Stimulated activated CD8-positive, alpha-beta memory T cell treated with anti-CD3 and anti-CD28 coated beads, Interleukin-15, amount 100 ng/mL, for 1 hour (primary cell): Measurements from ENCODE around the gene SCAMP5.

Source experiments
- DNase-seq: peaks from one replicate; pipeline ENCODE4 v3.0.0-alpha.2; 2020; ENCODE audit warnings: low read depth

Gene SCAMP5

GRCh38 chr15:75070674-75071073 lies 75.3 kb downstream of the SCAMP5 start:
- DNase-seq, result no peak
